ENCODE measurements around the gene LAMC3. TPM values are rescaled to one million over a fixed set of nuclear protein-coding genes. Genes with fewer than 3 reads are reported as not detected.

Gene LAMC3
- total RNA-seq, 1 experiment from 2014 or later: 0.28 TPM

DNA sequence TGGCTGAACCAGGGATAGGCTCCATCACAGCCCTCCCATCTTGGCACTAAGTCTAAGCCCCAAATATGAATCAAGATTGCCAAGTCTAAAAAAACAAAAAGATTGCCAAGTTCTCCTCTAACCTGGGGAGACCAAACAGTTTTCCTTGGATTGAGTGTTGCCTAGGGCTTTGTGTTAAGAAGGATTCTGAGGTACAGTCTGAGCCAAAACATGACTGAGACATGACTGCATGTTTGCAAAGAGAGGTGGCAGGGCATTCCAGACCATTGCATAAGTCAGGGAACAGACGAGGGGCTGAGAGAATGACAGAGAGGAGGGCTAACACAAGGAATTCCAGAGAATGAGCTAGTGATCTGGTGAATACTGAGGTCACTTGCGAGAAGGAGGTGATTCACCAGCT, 11.4 kb downstream of the LAMC3 start:
- Histone ChIP-seq H3K27ac (ENCODE audit: low read depth, low read length, poor library complexity, severe bottlenecking) (no peak overlapping the region), H3K27me3 (replicated peaks; ENCODE audit: insufficient read depth, low read depth, low read length, poor library complexity) (peaks cover 16% of the 10 kb centered on the region), H3K4me3 (ENCODE audit: low read depth, low read length, poor library complexity, severe bottlenecking) (no peak overlapping the region), H3K4me1 (ENCODE audit: insufficient read depth, low read length, poor library complexity, severe bottlenecking) (no peaks in the 10 kb centered on the region), H3K9me3 (ENCODE audit: low read depth, low read length, poor library complexity, severe bottlenecking) (no peaks in the 10 kb centered on the region), H3K36me3 (ENCODE audit: insufficient read depth, low read length, poor library complexity, severe bottlenecking) (no peaks in the 10 kb centered on the region)
- no peak for TF ChIP-seq EZH2 (IDR thresholded peaks at IDR 0.05; ENCODE audit: borderline replicate concordance, low read depth, low read length, poor library complexity, severe bottlenecking)
- TF ChIP-seq, protein P1, sequence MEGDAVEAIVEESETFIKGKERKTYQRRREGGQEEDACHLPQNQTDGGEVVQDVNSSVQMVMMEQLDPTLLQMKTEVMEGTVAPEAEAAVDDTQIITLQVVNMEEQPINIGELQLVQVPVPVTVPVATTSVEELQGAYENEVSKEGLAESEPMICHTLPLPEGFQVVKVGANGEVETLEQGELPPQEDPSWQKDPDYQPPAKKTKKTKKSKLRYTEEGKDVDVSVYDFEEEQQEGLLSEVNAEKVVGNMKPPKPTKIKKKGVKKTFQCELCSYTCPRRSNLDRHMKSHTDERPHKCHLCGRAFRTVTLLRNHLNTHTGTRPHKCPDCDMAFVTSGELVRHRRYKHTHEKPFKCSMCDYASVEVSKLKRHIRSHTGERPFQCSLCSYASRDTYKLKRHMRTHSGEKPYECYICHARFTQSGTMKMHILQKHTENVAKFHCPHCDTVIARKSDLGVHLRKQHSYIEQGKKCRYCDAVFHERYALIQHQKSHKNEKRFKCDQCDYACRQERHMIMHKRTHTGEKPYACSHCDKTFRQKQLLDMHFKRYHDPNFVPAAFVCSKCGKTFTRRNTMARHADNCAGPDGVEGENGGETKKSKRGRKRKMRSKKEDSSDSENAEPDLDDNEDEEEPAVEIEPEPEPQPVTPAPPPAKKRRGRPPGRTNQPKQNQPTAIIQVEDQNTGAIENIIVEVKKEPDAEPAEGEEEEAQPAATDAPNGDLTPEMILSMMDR (conservative IDR thresholded peaks at IDR 0.05; ENCODE audit: low read depth, low read length): no peak
- intact Hi-C loops (cut with micrococcal nuclease; ENCODE audit: unreplicated experiment): no loop called here
- POLR2A ChIA-PET (ENCODE audit: low non-redundant PET): no interaction called here
- BruUV-seq (replicated peaks): no TSS peak
- CTCF ChIA-PET: no interaction called here
- DNase-seq (ENCODE audit: low spot score): no peak

DNA sequence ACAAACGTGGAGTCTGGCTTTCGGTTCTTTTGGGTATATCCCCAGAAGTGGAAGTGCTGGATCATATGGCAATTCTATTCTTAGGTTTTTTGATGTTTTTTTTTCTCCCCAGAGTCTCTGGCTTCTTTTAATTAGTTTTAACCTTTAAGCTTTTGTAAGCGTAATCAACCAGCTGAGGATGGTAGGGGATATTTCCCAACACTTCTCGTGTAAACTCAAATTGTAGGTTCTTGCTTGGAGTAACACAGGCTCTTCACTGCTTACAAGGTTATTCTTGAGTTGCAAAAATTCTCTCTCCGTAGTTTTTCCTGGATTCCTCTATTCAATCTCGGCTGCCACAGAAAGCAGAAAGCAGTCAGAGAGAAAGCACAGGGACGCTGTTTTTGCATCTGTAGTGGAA, 11.9 kb downstream of the LAMC3 start:
- ChIA-PET CTCF (no interaction called here), POLR2A (ENCODE audit: low non-redundant PET) (no interaction called here)
- TF ChIP-seq, protein P1 (conservative IDR thresholded peaks at IDR 0.05; ENCODE audit: low read depth, low read length): no peak
- no peak for TF ChIP-seq EZH2 (IDR thresholded peaks at IDR 0.05; ENCODE audit: borderline replicate concordance, low read depth, low read length, poor library complexity, severe bottlenecking)
- Histone ChIP-seq H3K36me3 (ENCODE audit: insufficient read depth, low read length, poor library complexity, severe bottlenecking) (no peaks in the 10 kb centered on the region), H3K27ac (ENCODE audit: low read depth, low read length, poor library complexity, severe bottlenecking) (no peak overlapping the region), H3K4me3 (ENCODE audit: low read depth, low read length, poor library complexity, severe bottlenecking) (no peak overlapping the region), H3K9me3 (ENCODE audit: low read depth, low read length, poor library complexity, severe bottlenecking) (no peaks in the 10 kb centered on the region), H3K4me1 (ENCODE audit: insufficient read depth, low read length, poor library complexity, severe bottlenecking) (no peaks in the 10 kb centered on the region), H3K27me3 (replicated peaks; ENCODE audit: insufficient read depth, low read depth, low read length, poor library complexity) (peaks cover 16% of the 10 kb centered on the region)
- intact Hi-C loops (cut with micrococcal nuclease; ENCODE audit: unreplicated experiment): no loop called here
- no peak for DNase-seq (ENCODE audit: low spot score)
- no TSS peak for BruUV-seq (replicated peaks)

DNA sequence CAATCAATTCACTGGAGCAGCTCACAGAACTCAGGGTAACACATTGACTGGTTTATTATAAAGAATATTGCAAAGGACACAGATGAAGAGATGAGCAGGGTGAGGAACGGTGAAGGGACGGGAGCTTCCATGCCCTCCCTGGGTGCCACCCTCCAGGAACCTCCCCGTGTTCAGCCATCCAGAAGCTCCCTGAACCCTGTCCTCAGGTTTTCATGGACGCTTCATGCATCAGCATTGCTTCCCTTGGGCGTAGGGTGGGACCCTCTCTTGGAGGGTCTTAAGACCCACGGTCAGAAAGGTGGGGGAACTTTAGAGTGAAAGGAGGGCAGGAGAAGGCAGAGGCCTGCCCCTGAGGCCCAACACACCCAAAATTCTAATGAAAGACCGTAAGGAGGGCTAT, 12.8 kb downstream of the LAMC3 start:
- H3K36me3 ChIP-seq (ENCODE audit: insufficient read depth, low read length, poor library complexity, severe bottlenecking): no peaks in the 10 kb centered on the region
- POLR2A ChIA-PET (ENCODE audit: low non-redundant PET): no interaction called here
- no TSS peak for BruUV-seq (replicated peaks)
- TF ChIP-seq, protein P1 (conservative IDR thresholded peaks at IDR 0.05; ENCODE audit: low read depth, low read length): no peak
- TF ChIP-seq EZH2 (IDR thresholded peaks at IDR 0.05; ENCODE audit: borderline replicate concordance, low read depth, low read length, poor library complexity, severe bottlenecking): no peak
- no peak overlapping the region for H3K4me3 ChIP-seq (ENCODE audit: low read depth, low read length, poor library complexity, severe bottlenecking)
- intact Hi-C loops (cut with micrococcal nuclease; ENCODE audit: unreplicated experiment): no loop called here
- H3K9me3 ChIP-seq (ENCODE audit: low read depth, low read length, poor library complexity, severe bottlenecking): no peaks in the 10 kb centered on the region
- CTCF ChIA-PET: no interaction called here
- H3K27me3 ChIP-seq (replicated peaks; ENCODE audit: insufficient read depth, low read depth, low read length, poor library complexity): peaks cover 16% of the 10 kb centered on the region
- H3K27ac ChIP-seq (ENCODE audit: low read depth, low read length, poor library complexity, severe bottlenecking): no peak overlapping the region
- no peak for DNase-seq (ENCODE audit: low spot score)
- H3K4me1 ChIP-seq (ENCODE audit: insufficient read depth, low read length, poor library complexity, severe bottlenecking): no peaks in the 10 kb centered on the region

Measured in A673 (cell line).